ENCODE data around the gene ARRB1.
"Not testable (repeated sequence)": the region's sequence is repeated elsewhere in the genome, so short reads cannot be mapped to it uniquely, and the experiment has no call there.

The ARRB1 gene

DNA sequence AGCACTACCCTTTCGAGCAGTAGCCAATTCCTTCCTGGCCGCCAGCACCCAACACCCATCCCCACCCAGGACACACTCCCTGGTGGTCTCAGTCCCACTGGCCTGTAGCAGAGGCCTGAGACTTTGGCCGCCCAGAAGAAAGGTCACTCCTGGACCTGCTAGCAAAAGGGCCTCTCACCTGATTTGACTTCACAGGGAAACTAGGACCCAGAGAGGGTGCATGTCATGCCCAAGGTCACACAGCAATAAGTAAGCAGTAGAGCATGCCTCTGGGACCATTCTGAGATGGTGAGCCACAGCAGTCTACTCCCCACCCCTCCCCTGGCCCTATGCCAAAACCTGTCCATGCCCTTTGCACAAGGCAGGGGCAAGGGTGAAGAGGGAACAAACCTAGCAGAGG, 7.3 kb downstream of the ARRB1 start:
- no peak for DNase-seq (ENCODE audit: low spot score)

DNA sequence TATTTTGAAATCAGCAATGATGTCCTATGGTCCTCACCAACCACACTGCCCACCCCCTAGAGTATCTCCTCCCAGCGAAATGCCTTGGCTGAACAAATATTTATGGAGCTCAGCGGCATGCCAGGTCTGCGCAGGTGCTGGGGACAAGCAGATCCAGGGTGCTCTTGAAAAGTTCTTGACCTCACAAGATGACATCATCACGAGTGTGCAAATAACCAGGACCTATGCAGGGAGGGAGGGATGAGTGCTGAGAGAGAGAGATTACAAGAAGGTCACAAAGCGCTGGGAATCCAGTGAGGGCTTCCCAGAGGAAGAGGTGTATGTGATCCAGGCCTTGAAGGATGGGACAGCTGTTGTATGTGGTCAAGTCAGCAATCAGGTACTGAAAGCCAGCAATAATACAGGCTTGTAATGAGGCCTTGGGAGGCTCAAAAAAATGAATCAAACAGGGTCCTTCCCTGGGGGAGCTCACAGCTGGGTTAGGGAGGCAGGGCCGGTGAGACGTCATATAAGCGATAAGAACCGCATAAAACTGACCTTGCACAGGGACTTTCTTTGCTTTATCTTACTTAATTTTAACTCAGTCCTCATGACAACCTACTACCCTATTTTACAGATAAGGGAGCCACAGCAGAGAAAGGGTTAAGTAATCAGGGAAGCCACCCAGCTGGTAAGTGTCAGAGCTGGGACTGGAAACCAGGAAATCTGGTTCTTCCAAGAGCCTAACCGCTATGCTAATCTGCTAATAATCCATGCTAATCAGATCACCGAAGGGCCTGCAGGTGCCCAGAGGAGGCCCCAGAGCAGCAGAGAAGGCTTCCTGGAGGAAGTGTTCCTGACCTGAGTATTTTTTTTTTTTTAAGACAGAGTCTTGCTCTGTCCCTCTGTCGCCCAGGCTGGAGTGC, 8.2 kb downstream of the ARRB1 start:
- DNase-seq (ENCODE audit: low spot score) = no peak

DNA sequence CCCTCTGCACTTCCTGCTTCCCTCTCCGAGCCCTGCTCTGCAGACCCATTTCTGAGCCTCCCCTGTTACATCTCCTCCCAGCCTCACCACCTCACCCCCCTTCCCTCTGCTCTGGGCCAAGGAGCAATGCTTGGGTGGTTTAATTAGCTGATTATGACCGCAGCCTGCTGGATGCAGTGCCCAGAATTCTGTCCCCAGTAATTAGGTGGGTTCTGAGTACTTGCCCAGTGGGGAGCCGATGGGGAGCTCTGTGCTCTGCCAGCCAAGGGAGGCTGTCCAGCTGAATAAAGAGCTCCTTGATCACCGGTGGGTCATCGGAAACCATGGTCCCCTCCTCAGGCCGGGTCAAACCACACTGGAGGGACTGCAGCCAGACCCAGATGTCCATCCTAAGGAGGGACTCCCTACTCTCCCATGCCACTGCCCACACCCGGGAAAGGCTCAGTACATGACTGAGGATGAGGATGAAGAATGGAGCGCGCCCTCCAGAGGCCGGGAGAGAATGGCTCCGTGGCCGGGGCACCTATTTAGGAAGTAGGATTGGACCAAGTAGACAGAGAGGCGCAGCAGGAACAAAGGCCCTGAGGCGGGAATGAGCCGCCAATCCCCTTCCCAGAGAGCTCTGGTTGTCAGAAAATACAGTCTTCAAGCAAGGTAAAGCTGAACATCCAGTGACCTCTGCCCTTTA, 9.1 kb downstream of the ARRB1 start:
- DNase-seq (ENCODE audit: low spot score) = no peak

DNA sequence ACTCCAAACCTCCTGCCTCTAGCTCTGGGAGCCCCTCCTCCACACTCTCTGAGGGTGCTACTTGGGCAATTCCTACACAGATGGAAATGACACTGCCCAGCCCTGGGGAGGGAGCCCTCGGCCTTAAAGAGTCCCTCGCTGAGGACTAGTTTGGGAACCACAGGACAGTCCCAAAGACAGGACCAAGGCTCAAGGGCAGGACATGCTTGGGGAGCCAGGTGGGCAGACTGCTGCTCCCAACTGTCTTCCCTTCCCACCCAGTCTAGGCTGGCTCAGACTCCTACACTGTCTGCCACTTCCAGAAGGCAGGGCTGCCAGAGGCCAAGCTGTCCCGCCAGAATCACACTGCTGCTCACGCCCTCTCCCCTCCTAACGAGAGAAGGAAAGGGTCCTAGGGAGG, 9.8 kb downstream of the ARRB1 start:
- DNase-seq (ENCODE audit: low spot score) = no peak

DNA sequence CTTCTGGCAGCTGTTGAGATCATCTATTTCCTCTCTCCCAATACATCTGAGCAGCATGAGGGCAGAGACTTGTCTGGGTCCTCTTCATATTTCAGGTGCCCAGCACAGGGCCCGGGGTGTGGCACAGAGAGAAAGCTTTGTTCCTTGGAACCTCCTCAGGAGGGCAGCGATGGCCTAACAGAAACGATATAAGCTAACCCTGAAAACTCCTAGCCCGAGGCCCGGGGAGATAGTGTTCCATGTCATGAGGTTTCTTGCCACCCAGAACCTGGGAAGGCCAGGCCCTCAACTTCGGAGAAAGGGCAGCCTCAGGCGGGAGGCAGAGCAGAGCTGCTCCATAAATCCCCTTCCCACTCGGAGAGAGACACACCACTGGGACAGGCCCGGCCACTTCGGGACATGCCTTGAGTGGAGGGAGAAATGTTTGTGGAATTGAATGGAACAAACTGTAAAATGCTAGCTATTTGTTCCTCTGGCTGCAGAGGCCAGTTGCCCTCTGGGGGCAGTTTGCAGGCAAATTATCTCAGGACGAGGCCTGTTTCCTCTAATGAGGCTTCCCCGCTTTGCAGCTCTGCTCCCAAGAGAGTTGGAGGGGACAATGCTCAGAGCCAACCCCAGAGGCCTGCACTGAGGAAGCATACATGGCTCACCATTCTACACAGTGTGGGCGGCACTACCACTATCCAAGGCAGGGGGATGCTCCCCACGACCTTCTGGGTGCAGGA, 11.6 kb downstream of the ARRB1 start:
- DNase-seq (ENCODE audit: low spot score) = no peak

DNA sequence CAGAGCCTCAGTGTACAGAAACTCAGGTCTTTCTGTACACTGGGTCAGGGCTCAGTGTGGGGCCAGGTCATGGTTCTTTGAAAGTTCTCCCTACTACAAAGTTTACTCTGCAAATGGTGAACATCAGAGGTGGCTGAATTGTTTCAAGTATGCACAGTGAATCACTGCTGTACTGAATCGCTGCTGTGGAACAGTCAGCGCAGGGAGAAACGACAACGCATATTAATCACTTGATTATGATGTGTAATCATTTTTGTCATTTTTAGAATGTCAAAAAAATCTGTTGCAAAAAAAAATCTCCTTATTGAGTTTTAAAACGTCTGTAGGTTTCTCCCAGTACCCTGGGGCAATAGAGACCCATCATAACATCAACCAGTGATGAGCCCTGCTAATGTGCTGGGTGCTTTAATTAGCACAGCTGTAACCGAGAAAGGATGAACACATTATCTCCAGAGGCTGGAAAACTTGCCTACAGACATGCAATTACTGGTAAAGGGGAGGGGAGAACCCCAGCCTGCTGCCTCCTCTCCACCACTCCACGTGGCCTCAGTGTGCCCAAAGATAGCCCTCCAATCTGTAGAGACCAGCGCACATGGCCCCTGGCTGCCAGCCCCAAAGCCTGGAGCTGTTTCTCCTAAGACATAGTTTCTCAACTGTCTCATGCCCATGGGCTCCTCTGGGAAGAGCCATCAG, 12.8 kb downstream of the ARRB1 start:
- no peak for DNase-seq (ENCODE audit: low spot score)

DNA sequence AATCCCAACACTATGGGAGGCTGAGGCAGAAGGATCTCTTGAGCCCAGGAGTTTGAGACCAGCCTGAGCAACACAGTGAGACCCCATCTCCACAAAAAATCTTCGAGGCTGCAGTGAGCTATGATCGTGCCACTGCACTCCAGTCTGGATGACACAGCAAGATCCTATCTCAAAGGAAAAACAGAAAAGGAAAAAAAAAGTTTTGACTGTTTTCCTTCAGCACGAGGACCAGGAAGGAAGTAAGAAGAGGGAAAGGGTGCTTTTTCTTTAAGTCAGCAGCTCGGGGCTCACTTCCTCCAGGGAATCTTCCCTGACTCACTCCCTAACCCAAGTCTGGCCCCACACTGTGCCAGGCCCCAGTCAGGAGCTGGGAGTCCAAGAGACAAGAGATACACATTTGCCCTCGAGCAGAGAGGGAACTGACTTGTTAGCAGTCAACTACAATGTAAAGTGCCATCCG, 14.2 kb downstream of the ARRB1 start:
- no peak for DNase-seq (ENCODE audit: low spot score)

DNA sequence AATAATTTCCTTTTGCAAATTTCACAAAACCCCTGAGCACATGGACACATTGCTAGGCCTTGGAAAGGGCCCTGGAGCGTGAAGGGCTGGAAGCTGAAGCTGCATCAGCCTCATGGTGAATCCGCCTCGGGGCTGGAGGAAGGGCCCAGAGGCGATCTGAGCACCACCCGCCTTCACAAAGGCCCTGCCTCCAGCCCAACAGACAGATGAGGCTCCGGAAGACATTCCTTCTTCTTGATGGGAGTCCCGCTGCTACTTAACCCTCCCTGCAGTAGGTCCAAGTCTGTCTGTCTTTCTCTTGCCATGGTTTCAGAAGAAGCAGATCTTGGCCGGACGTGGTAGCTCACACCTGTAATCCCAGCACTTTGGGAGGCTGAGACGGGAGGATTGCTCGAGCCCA, 16.5 kb downstream of the ARRB1 start:
- no peak for DNase-seq (ENCODE audit: low spot score)

DNA sequence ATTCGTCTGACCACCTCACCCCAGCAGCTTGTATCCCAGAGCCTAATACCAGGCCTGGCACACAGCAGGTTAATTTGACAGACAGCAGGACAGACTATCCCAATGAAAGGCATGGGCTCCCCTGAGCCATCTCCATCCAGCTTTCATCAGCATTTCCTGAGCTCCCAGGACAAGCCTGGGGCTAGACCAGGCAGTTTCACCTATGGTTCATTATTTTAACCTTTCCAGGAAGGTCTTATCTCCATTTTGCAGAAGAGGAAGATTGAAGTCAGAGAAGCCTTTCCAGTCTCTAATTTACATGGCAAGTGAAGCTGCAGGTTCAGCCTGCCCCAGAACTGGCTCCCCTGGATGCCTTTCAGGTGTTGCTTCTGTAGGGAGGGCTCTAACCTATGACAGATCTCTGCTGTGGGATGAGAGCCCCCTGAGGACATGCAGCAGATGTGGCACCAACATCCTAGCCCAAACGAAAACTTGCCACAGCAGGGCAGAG, 17.0 kb downstream of the ARRB1 start:
- no peak for DNase-seq (ENCODE audit: low spot score)

DNA sequence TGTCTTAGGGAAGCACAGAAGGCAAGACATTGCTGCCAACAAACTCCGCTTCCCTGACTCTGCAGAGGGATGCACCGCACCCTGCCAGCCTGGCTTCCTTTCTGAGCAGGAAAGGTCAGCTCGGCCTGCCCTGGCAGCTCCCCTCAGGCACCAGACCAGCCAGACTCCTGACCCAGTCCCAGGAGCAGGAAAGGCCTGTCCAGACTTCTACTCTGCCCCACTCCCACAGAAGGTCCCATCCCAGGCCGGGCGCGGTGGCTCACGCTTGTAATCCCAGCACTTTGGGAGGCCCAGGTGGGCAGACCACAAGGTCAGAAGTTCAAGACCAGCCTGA, 17.7 kb downstream of the ARRB1 start:
- no peak for DNase-seq (ENCODE audit: low spot score)

DNA sequence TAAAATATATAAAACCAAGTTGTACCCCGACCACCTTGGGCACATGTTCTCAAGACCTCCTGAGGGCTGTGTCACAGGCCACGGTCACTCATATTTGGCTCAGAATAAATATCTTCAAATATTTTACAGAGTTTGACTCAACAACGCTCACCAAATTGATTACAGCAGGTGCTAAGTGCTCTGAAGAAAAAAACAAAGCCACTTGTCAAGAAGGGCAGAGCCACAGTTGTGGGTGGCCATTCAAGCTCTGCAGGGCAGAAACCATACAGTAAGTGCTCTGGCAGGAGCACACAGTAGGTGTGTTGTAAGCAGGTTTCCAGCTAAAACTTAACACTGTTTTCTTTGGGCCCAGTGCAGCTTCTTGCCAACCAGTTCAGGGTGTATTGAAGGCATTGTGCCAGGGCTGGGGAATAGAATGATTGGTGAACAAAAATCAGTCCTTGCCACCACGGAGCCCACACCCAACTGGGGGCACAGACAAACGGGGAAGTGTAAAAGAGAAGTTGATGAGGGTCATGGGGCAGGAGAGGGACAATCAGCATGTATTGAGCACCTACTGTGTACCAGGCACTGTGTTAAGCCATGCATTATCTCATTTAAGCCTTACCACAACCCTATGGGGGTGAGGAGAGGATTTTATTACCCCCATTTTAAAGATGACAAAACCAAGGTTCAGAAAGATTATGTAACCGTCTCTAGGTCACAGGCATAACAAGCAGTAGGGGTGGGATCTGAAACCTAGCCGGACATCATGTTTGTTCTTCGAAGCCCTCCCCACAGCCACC, 18.2 kb downstream of the ARRB1 start:
- DNase-seq (ENCODE audit: low spot score) = no peak

DNA sequence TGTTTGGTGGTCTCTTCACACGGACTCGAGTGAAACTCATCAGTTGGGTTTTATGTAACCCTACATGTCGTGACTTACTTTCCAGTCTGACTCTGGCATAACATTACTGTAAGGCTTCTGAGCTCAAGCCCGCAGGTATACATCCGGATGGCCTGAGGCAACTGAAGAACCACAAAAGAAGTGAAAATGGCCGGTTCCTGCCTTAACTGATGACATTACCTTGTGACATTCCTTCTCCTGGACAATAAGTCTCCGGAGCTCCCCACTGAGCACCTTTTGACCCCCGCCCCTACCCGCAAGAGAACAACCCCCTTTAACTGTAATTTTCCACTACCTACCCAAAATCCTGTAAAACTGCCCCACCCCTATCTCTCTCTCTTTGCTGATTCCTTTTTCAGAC, 19.7 kb downstream of the ARRB1 start:
- DNase-seq (ENCODE audit: low spot score) = not testable (repeated sequence)

DNA sequence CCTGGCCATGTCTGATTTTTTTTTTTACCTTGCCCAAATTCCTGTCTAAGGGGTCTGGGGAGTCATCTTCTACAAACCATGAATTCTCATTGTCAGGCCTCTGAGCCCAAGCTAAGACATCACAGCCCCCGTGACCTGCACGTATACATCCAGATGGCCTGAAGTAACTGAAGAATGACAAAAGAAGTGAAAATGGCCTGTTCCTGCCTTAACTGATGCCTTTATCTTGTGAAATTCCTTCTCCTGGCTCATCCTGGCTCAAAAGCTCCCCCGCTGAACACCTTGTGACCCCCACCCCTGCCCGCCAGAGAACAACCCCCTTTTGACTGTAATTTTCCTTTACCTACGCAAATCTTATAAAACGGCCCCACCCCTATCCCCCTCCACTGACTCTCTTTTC, 20.2 kb downstream of the ARRB1 start:
- not testable (repeated sequence) for DNase-seq (ENCODE audit: low spot score)

DNA sequence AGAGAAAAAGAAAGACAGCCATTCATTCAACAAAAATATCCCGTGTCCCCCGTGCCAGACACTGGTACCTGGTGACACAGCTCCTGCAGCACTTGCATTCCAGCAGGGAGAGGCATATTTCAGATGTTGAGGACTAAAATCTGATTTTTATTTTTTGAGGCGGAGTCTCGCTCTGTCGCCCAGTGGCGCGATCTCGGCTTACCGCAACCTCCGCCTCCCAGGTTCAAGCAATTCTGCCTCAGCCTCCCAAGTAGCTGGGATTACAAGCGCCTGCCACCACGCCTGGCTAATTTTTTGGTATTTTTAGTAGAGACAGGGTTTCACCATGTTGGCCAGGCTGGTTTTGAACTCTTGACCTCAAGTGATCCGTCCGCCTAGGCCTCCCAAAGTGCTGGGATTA, 20.6 kb downstream of the ARRB1 start:
- not testable (repeated sequence) for DNase-seq (ENCODE audit: low spot score)

DNA sequence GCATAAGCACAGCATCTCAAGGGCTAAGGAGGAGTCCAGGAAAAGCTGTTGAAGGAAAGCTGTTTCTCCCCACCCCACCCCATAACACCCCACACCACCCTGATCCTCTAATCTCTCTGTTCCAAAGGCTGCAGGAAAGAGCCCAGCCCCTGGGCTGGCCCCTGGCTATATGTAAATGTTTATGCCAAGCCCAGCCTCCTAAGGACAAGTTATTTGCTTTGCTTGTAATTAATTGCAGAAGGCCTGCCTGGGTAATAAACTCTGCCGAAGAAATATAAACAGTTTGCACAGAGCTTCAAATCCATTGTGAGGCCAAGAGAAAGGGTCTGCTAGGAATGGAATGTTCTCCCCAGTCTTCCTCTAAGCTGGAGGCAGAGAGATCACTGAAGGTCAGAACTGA, 21.2 kb downstream of the ARRB1 start:
- no peak for DNase-seq (ENCODE audit: low spot score)

DNA sequence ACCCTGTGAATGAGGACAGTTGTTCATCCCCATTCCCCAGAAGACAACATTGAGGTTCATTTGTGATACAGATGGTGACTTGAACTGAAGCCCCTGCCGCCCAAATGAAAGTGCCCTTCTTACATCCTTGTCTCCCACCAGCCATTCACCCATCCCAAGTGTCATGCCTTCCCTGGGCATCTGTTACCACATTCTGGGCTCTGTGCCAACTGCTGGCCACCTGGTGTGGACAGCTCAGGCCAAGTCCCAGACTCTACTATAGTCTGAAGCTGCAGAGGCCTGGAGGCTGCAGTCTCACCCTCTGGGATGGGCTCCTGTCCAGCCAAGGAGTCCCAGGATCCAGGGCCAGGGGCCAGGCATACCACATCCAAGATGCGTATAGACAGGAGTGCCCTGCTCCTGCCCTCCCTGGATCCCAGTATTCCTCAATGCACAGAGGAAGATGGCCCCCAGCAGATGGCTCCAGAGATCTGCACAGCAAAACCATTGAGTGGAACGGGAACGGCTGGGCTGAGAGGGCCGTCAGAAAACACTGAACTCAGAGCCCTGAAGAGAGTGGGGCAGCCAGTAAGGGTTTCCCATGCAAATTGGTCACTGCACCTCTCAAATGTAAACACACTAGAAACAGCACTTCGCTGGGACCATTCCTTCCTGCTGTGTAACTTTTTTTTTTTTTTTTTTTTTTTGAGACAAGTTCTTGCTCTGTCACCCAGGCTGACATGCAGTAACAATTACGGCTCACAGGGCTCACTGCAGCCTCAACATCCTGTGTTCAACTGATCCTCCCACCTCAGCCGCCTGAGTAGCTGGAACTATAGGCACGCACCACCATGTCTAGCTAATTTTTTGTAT, 22.8 kb downstream of the ARRB1 start:
- DNase-seq (ENCODE audit: low spot score) = peak; percentile 88

DNA sequence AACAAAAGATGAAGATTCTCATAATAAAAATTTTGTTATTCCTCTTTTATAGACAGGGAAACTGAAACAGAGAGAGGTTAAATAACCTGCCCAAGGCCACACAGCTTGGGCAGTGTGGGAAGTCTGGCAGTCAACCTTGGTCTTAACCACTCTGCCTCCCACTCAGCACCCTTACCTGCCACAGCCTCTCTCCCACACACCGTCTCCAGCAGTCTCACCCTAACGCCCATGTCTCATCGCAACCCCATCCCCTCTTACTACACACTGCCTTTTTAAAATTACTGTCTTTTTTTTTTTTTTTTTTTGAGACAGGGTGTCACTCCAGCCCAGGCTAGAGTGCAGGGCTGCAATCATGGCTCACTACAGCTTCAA, 25.0 kb downstream of the ARRB1 start:
- no peak for DNase-seq (ENCODE audit: low spot score)

DNA sequence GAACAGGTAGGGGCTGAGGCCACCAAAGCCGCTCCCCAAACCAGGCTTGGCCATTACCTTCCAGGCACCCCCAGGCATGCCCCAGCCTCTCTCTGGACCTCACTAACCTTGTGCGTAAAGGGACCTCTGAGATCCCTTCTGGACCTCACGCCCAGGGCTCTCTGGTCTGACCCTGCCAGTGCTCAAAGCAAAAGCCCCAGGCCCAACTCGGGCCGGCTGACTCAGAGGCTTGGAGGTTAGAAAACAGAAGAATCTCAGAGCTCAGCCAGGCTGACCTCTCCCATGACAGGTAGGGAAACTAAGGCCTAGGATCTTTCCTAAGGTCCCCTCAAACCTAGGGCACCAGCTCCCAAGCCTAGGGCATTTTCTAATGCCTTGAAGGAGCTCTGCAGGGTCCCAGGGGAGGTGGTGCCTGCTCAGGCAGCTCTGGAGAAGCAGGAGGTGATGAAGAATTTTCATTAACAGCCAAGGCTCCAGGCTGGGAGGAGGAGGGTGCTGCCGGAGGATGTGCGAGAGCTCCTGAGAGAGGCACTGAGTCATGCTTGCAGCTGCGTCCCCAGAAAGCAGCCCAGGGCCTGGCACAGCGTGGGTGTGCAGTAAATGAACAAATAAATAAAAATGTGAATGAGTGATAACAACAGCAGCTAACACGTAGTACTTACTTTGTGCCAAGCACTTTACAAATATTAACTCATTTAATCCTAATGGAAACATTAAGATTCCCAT, 25.6 kb downstream of the ARRB1 start:
- no peak for DNase-seq (ENCODE audit: low spot score)

DNA sequence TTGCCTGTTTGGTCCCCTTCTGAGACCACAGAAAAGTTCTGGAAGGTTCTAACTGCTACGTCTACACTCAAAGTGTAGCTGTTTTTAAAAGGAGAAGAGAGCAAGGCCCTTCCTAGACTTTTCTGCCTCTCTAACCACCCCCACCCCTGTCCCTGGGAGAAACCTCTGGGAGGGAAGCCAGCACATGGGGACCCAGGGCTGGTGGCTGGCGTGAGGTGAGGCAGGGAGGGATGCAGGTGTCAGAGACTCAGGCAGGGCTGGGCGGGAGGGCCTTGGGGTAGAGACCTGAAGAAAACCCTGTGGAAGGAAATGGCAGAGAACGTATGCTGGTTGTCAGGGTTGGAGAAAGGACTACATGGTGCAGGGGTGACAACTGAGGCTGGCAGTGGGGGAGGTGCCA, 26.7 kb downstream of the ARRB1 start:
- DNase-seq (ENCODE audit: low spot score) = no peak

DNA sequence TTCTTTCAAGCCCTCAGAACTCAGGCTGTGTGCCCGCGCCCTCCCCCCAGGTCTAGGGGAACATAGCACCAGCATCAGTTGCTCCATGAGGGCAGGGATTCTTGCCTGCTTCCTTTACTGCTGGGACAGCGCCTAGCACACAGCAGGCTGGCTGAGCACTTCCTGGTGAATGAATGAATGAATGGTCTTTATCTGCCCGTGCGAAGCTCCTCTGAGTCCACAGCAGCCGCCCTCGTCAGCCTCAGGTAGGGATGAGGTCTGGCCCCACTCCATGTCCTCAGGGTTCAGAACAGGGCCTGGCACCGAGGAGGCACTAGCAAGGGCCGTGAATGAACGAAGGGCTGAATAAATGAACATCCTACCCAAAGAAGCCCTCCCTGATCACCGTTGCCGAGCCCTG, 27.3 kb downstream of the ARRB1 start:
- no peak for DNase-seq (ENCODE audit: low spot score)

Data from globus pallidus (tissue), 1 donor.